Fibroblast of skin of scalp (primary cell): Measurements from ENCODE around the gene ING3.
"Not testable (repeated sequence)": the region's sequence is repeated elsewhere in the genome, so short reads cannot be mapped to it uniquely, and the experiment has no call there.

Source experiments
- DNase-seq: peaks from one replicate; pipeline ENCODE4 v3.0.0-alpha.2; 2013

The ING3 gene

DNA sequence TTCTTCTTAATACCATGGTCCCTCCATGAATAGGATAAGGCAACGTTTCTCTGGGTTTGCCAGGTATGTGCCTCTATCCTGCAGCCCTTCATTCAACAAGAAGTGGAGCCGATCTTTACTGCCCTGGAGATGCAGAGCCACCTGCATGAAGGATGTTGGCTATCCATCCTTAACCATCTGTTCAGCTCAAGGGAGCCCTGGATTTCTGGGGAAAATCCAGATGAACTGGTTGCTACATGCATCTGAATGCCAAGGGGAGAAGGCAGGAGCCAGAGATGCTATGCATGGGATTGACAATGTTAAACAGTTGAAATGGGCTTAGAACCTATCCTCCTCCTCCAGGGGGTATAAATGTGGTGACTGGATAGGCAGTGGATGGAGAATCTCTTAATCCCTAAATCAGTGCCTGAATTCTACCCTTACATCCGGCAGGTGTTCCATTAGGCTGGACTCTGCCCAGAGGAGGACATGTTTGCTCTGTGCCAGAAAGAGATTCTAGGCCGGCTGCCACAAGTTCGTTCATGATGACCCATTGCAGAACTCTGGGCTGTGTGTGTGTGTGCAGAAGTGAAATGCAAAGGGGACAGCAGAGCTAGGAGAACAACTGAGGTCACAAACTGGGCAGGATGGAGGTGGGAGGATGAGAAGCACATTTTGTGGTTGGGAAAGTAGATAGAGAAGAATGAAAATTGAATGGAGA is 53.6 kb downstream of the ING3 start:
- DNase-seq: no peak

DNA sequence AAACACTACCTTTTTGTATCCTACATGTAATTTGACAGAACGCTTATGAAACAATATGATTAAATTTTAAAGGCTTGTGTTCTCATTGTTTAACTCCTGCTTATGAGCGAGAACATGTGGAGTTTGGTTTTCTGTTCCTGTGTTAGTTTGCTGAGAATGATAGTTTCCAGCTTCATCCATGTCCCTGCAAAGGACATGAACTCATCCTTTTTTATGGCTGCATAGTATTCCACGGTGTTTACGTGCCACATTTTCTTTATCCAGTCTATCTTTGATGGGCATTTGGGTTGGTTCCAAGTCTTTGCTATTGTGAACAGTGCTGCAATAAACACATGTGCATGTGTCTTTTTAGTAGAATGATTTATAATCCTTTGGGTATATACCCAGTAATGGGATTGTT is 54.5 kb downstream of the ING3 start:
- not testable (repeated sequence) for DNase-seq

DNA sequence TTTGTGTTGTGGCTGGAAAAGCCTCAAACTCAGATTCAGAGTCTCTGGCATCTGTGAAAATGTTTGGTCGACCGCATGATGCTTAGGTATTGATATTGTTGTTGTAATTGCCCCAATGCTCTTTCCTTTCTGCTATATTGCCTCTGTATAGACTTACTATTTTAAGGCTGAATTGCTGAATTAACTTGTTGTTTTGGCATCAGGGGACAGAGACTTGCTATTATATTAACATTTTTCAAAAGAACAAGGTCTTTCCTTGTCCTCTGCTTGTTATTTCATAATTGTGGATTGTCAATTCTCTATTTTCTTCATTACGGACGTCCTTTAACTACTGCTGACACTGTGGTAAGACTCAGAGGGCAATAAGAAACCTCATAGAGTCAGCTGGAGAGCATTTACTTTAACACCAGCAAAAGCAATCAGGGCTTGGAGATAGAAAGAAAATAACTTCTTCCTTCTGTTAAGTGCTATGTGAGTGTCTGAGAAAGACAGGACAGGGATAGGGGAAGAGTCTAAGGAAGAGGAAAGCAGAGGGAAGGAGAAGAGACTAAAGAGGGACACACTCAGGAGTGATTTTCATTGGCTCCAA is 55.5 kb downstream of the ING3 start:
- DNase-seq: no peak

DNA sequence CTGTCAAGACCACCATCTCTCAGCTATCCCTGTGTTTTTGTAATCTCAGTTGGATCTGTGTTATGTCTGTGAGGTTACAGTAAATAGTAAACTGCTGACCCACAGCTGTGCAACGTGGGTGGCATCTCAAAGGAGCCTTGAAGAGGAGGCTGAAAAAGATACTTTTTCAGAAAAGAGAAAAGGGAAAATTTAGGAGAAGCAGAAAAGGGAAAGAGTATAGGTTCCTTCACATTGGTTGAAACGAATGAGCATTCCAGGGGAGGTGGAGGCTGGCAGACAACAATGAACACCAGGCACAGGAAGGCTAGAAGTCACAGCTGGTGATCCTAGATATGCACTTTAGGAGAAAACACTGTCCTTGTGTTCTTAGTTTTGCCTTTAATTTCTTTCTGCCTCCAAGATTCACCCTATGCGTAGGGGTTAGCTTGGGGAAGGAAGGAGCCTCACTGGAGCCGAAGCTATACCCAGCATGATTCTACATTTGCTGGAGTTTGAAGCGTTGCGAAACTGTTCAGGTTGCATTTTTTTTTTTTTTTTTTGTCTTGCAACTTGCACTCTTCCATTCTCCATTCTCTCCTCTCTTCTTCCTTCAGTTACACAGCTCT is 56.2 kb downstream of the ING3 start:
- DNase-seq: no peak

DNA sequence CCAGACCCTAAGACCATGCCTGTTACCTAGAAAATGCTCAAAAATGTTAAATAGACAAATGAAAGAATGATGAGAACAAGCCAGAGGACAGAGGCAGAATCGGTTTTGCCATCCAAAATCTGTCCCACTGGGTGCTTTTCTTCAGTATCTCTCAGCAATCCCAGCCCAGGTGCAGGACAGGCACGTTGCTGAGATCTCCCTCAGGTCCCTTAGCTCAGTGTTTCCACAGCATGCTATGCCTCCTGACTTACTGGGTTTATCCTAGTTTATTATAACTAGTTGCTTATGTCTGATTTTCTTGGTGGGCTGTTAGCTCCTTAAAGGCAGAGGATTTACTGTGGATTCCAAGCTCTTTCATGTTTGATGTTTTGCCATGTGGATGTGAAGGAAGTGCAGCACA is 58.2 kb downstream of the ING3 start:
- no peak for DNase-seq

DNA sequence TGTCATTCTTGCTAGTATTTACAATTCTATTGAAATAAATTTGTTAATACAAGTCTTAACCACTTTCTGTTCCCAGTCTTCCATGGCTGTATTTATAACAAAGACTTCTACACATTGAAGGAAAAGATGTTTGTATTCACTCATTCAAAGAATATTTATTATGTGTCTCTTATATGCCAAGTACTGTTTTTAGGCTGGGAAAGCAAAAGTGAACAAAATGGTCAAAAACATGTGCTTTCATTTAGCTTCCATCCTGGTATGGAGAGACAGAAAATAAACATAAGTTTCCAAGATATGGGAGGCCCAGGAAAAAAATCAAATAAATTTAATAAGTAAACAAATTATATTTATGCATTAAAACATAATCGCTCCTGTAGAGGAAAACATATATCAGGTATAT is 60.8 kb downstream of the ING3 start:
- DNase-seq: no peak

DNA sequence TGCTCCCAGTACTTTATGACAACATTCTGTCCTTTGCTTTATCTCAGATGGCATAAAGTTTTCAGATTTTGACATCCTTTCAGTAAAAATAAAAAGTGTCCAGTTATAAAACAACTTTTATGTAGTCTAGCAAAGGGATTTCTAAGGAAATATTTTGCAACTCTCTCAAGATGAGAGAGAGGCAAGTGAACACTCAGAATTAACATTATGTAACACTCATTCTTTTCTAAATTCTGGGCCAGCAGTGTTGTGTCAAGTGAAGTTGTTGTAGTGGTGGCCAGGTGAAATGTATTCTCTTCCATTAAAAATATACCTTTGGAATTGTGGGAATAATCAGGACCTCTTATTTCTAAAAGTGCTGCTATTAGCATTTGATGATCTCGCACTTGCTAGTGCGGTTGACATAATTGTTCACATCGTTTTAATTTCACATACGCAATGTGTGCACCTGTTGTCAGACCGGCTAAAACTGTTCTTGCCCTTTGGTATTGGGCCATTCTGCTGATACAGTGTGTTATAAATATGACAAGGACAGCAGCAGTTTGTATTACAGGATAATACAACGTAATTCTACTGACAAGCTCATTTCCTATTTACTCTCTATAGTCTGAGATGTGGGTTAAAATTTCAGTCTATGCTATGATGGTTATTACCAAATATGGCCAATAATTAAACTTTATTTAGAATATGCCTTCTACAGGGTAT is 61.7 kb downstream of the ING3 start:
- DNase-seq: no peak

DNA sequence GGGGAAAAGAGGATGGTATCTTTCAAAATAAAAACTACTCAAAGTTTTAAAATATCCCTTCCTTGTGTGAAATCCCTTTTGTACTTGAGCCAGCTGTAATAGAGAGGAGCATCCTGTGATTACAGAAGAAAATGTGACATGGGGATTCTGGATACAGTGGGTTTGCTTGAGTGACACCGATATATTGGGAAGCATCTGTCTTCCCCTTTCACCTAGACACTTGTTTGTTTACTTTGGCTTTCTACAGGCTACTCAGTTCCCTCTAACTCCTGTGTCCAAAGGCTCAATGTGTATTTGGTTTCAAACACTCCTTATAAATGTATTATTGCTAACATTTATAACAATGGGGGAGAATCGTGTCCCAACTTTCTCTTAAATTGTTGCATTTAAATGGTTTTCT is 62.3 kb downstream of the ING3 start:
- no peak for DNase-seq

DNA sequence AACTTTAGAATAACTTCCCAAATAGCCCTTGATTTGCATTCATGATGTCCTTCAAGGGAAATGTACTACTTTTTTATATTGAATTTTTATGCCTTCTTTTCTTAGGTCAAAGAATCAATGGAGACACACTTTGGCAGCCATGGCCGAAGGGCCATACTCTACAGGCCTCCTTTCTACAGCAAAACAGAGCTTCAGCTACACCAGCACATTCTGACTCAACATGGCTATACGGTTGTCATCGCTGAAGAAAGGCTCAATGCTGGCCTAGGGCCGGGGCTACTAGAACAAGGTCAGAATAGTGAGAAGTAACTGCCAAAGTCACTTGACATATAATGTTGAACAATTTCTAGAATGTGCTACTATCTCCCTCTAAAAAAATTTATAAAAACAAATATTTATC is 65.0 kb downstream of the ING3 start:
- DNase-seq: no peak

DNA sequence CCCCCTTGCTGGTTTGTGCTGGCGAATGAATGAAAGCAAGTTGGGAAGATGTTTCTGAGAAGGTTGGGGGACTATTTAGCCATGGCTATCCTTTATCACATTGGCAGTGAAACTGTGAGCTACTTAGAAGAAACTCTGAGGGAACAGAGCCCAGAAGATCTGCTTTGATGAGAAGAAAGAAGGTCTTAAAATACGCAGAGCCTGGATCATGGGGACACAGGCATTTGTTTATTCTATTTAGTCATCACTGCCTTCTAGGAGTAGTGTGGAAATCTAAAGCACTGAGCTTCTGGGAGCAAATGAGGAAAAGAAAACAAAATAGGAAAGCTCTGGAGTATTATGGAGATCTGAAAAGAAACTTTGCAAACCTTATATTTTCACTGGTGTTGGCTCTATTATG is 66.4 kb downstream of the ING3 start:
- DNase-seq: peak; percentile 59

DNA sequence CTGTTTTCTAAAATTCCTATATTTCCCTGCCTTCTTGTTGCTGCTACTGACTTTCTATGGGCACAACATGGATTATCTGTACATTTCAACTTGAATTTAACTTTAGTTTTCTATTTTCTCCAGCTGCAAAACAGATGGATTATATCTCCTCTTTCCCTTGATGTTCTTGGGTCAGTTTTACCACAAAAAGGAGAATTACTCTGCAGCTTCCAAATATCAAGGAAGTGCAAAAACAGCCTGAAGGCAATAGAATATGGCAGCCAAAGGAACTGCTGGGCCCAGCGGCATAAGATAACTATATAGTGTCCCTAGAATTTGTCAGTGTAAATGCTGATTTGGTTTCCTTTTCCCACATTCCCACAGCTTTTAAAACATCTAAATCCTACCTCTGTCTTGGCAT is 67.0 kb downstream of the ING3 start:
- DNase-seq: no peak

DNA sequence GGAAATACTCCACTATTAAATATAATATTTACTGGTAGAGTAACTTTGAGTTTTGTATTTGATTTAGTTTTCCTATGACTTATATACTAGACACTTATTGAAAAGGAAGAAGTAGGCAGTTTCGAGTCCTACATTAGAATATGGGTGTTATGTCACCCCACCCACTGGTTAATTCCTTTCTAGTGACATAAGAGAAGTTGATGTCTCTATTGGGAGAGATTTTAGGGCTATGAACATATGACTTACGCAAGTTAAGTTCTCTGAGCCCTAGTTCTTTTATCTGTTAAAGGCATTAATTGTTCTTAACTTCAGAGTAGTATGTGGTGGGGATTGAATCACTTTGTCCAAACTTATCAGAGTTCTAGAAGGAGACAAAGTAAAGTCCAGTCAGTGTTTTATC is 68.4 kb downstream of the ING3 start:
- peak; percentile 71 for DNase-seq

DNA sequence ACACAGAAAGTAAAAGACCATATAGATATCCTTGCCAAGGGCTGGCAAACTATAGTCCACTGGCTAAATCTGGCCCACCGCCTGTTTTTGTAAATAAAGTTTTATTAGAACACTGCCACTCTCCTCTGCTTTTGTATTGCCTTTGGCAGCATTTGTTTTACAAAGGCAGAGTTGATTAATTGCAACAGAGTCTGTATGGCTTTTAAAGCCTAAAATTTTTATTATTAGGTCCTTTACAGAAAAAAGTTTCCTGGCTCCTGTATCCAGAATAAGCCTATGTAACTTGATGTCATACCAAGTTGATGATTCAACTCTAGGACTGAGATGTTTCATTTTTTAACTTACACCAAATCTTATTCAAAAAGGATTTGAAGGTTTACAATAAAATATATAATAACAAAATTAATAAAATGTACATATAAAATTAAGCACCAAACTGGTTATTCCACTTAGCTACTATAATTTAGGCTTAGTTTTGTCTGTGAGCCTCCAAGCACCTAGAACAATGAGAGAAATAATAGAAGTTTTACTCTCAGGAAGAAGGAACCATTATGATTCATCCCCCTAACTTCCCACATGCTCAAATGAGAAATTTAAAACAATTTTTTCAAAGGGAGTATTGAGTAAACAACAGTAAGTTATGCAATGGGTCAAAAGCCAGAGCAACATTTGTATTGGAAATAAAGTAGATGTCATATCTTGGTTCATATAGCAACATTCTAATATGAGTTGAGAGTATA is 69.8 kb downstream of the ING3 start:
- peak; percentile 60 for DNase-seq

DNA sequence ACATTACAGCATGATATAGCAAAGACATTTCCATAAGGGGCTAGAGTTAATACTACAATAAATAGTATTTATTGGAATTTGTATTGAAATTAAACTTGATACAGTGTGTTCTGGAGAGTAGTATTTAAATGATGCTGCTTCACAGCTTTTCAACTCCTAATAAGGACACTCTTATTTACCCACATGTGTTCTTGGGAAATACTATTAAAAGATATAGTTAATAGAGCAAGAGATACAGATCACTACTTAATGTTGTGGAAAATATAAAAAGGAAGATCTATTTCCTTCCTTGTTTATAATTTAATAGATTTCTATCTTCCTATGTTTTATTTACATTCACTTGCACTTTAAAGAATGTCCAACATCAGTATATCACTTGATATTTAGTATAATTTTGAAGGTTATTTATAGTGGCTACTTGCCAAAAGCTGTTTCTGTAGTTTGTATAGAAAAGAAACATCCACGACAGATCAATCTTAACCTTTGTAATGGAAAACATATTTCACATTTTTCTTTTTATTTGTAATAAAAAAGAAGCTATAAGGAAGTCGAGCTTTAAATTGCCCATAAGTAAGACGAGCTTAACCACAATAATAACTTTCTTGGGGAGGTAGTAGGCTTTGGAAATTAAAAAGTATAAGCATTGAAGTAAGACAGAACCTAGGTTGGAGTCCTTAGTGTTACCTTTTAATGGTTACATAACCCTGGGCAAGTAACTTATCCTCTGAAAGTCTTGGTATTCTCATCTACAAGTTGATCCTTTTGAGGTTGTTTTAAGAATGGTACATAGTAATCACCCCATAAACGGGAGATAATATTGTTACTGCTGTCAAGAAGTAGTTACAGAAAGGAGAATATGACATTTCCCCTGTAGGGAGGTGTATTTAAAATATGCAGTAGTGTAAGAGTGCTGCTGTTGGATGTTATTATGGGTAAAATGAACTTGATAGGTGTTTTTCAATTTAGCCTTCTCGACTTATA is 70.7 kb downstream of the ING3 start:
- DNase-seq: no peak

DNA sequence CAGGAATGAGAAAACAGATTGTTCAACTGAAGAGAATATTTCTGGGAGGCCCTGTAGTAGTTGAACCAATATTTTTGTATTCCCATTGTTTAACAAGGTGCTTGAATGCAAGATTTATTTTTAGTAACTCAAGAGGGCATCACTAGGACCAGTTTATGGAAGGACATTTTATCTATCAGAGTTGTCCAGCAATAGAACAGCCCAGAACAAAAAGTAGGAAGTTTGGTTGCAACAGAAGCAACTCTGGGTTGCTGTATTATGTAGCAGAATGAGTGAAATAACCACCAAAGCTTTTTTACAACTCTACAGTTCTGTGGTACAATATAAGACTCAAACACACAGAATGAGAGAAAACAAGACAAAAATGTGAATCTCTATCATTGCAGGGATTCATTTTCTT is 72.6 kb downstream of the ING3 start:
- DNase-seq: no peak

DNA sequence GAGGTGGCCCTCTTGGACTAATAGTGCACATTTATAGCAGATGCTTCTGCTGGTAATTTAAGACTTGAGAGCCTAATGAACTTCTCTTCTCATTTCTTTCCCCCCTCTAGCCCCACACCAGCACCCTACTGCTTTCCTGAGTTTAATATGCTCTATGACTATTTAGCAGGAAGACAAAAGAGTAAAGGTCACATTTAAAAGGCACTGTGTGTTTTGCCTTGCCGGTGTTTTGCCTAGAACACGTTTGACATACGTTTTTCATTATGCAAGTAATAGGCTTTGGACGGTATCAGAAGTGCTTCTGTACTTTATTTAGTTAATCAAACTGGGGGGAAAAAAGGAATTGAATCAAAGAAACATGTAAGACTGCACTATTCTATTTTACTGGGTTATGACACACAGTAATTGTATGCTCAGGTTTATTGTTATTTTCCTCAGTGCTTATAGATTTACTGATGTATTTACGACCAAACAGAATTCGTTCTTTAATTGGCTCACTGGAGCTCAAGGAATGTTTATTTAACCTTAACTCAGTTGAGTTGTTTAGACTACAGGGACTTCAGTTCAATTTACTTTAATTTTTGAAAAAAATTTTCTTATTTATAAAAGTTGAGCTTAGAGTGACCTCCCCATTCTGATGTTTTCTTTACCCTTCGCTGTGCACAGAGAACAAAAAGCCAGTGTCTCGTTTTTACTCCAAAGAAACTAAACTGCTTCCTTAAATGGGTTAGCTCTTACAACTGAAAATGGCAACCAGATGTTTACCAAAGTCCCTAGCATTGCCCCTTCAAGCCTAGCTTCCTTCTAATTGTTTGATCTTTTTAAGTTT is 73.3 kb downstream of the ING3 start:
- DNase-seq: no peak

DNA sequence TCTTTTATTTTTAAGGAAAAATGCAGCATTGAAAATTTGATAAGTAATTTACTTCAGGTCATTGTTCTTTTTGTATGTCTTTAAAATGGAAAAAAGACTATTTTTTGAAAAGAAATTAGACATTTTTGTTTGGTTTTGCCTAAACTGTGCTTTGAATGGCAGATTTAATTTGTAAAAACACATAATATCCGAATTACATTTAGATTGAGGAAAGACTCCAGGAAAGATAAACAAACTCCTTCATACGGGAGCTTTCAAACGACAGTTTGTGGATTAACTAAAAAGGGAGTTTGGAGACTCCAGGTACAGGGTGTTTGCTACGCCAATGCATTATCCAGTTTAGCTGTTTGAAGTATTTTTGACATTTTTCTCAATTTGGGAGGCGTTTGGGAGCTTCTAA is 74.0 kb downstream of the ING3 start:
- DNase-seq: no peak

DNA sequence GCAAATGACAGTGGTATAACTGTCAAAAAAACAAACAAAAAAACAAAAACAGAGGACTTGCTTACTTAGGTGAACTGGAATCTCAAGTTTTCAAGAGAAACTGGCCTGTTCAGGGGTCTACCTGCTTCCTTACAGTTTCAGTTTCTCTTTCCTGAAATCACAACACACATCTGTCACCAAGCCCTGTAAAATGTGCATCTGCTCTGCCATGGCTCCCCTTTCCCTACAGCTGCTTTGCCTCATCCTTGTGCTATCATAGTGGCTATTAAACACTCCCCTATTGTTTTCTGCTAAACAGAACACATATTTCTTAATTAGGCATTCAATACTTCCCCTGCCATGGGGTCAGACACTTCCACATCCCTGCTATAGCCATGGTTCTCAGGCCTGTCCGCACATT is 75.6 kb downstream of the ING3 start:
- no peak for DNase-seq

DNA sequence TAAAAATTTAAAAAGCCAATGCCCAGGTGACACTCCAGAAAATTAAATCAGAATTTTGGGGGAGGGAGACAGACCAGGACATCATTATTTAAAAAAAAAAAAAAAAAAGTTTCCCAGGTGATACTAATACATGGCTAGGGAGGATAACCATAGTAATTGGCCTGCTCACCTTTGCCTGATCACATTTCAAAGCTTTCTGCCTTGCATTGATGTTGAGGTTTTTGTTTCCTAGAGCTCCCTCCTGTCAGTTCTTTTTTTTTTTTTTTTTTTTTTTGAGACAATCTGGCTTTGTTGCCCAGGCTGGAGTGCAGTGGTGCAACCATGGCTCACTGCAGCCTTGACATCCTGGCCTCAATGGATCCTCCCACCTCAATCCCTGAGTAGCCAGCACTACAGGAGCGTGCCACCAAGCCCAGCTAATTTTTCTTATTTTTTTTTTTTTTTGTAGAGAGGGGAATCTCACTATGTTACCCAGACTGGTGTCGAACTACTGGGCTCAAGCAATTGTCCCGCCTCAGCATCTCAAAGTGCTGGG is 76.1 kb downstream of the ING3 start:
- DNase-seq: no peak
